Activated CD4-positive, alpha-beta memory T cell treated with anti-CD3 and anti-CD28 coated beads for 36 hours (primary cell): ENCODE measurements around the gene DENND1A. TPM values are rescaled to one million over a fixed set of nuclear protein-coding genes. Genes with fewer than 3 reads are reported as not detected.
"Not testable (repeated sequence)": the region's sequence is repeated elsewhere in the genome, so short reads cannot be mapped to it uniquely, and the experiment has no call there.

Experiments used
- CTCF ChIA-PET: fragments of 350-600 bp; sonication (Branson Sonifier 250); formaldehyde crosslinking; loops from one replicate; lab custom pipeline; 2021; ENCODE audit warnings: antibody characterized with exemption, inconsistent platforms; lab: Charles Lee
- POLR2A ChIA-PET: fragments of 350-600 bp; sonication (Branson Sonifier 250); formaldehyde crosslinking; loops from one replicate; lab custom pipeline; 2021; ENCODE audit warnings: antibody characterized with exemption; lab: Charles Lee
- DNase-seq: peaks from one replicate; pipeline ENCODE4 v3.0.0-alpha.2; 2020
- H3K27ac Mint-ChIP-seq: one replicate; pipeline ENCODE4 v1.8.0; 2021; ENCODE audit warnings: mixed read lengths
- H3K27me3 Mint-ChIP-seq: one replicate; pipeline ENCODE4 v1.8.0; 2021; ENCODE audit warnings: mixed read lengths
- H3K36me3 Mint-ChIP-seq: one replicate; pipeline ENCODE4 v1.8.0; 2021; ENCODE audit warnings: mixed read lengths
- H3K4me1 Mint-ChIP-seq: one replicate; pipeline ENCODE4 v1.8.0; 2021; ENCODE audit warnings: low read depth, mixed read lengths
- H3K4me3 Mint-ChIP-seq: one replicate; pipeline ENCODE4 v1.8.0; 2021; ENCODE audit warnings: mild to moderate bottlenecking, mixed read lengths
- H3K9me3 Mint-ChIP-seq: one replicate; pipeline ENCODE4 v1.8.0; 2021; ENCODE audit warnings: mixed read lengths
- intact Hi-C: fragments of 100-400 bp; cut with micrococcal nuclease; formaldehyde crosslinking; loops from one replicate; pipeline ENCODE4 v1.15.1; 2023
- total RNA-seq, 2 experiments: library from RNA; stranded (reverse); gene quantifications; one replicate each; pipeline ENCODE4 v1.2.3, GENCODE V29; 2021

Gene DENND1A
- total RNA-seq, 2 experiments from 2014 or later = 17.3 to 18.0 TPM

- Mint-ChIP-seq H3K36me3 (peaks cover 1% of the 10 kb centered on the region), H3K4me3 (no peak overlapping the region), H3K4me1 (no peaks in the 10 kb centered on the region), H3K27me3 (no peaks in the 10 kb centered on the region), H3K9me3 (no peaks in the 10 kb centered on the region), H3K27ac (no peak overlapping the region)
- intact Hi-C loops = no loop called here
- ChIA-PET POLR2A (no interaction called here), CTCF (interaction anchor here (0.6 to 1.6 kb wide), 2 partner anchors 639 to 1057 kb away, joined by 3 to 5 read pairs; no protein-coding TSS in a partner anchor)
- peak; percentile 30 for DNase-seq
Observed at GRCh38 chr9:123401879-123402513, 527.9 kb downstream of the DENND1A start.

GRCh38 chr9:123400926-123401503 is 528.9 kb downstream of the DENND1A start:
- Mint-ChIP-seq H3K27me3 (no peaks in the 10 kb centered on the region), H3K36me3 (peaks cover 1% of the 10 kb centered on the region), H3K27ac (no peak overlapping the region), H3K4me1 (no peaks in the 10 kb centered on the region), H3K4me3 (no peak overlapping the region), H3K9me3 (no peaks in the 10 kb centered on the region)
- POLR2A ChIA-PET = no interaction called here
- DNase-seq = no peak
- intact Hi-C loops = no loop called here
- CTCF ChIA-PET = interaction anchor here (0.6 to 2.2 kb wide), 2 partner anchors 7 to 1056 kb away, joined by 3 to 9 read pairs; no protein-coding TSS in a partner anchor

GRCh38 chr9:123399803-123400378 is 530.0 kb downstream of the DENND1A start:
- peak; percentile 45 for DNase-seq
- Mint-ChIP-seq H3K9me3 (no peaks in the 10 kb centered on the region), H3K36me3 (peaks cover 1% of the 10 kb centered on the region), H3K27ac (no peak overlapping the region), H3K4me3 (no peak overlapping the region), H3K27me3 (no peaks in the 10 kb centered on the region), H3K4me1 (no peaks in the 10 kb centered on the region)
- ChIA-PET POLR2A (no interaction called here), CTCF (interaction anchor here (2.2 kb wide), 1 partner anchor 9 kb away, joined by 9 read pairs; no protein-coding TSS in a partner anchor)
- intact Hi-C loops = no loop called here

- DNase-seq, H3K4me1 Mint-ChIP-seq, H3K9me3 Mint-ChIP-seq, H3K27ac Mint-ChIP-seq, H3K27me3 Mint-ChIP-seq, H3K36me3 Mint-ChIP-seq, POLR2A ChIA-PET, intact Hi-C loops, H3K4me3 Mint-ChIP-seq: not testable (repeated sequence)
- CTCF ChIA-PET = interaction anchor here (1.5 to 2.2 kb wide), 2 partner anchors 10 to 13 kb away, joined by 3 to 9 read pairs; no protein-coding TSS in a partner anchor
Observed at GRCh38 chr9:123398938-123399337, 531.0 kb downstream of the DENND1A start.

- ChIA-PET CTCF (interaction anchor here (1.5 kb wide), 1 partner anchor 12 kb away, joined by 3 read pairs; no protein-coding TSS in a partner anchor), POLR2A (interaction anchor here (0.6 kb wide), 1 partner anchor 241 kb away, joined by 3 read pairs; no protein-coding TSS in a partner anchor)
- peaks cover 2% of the 10 kb centered on the region for H3K9me3 Mint-ChIP-seq
- H3K4me3 Mint-ChIP-seq = no peak overlapping the region
- no peak overlapping the region for H3K27ac Mint-ChIP-seq
- DNase-seq = no peak
- H3K27me3 Mint-ChIP-seq = no peaks in the 10 kb centered on the region
- peaks cover 1% of the 10 kb centered on the region for H3K36me3 Mint-ChIP-seq
- intact Hi-C loops = no loop called here
- H3K4me1 Mint-ChIP-seq = no peaks in the 10 kb centered on the region
Observed at GRCh38 chr9:123397975-123398374, 532.0 kb downstream of the DENND1A start.

GRCh38 chr9:123395689-123396511 is 534.0 kb downstream of the DENND1A start:
- CTCF ChIA-PET = interaction anchor here (0.7 kb wide), 1 partner anchor 10 kb away, joined by 3 read pairs; no protein-coding TSS in a partner anchor
- no peak for DNase-seq
- POLR2A ChIA-PET = no interaction called here
- intact Hi-C loops = no loop called here
- H3K27ac Mint-ChIP-seq = no peak overlapping the region
- H3K4me1 Mint-ChIP-seq = no peaks in the 10 kb centered on the region
- peaks cover 2% of the 10 kb centered on the region for H3K9me3 Mint-ChIP-seq
- H3K4me3 Mint-ChIP-seq = no peak overlapping the region
- no peaks in the 10 kb centered on the region for H3K36me3 Mint-ChIP-seq
- H3K27me3 Mint-ChIP-seq = no peaks in the 10 kb centered on the region

- Mint-ChIP-seq H3K4me3 (no peak overlapping the region), H3K4me1 (no peaks in the 10 kb centered on the region), H3K36me3 (no peaks in the 10 kb centered on the region), H3K27me3 (no peaks in the 10 kb centered on the region), H3K9me3 (peaks cover 2% of the 10 kb centered on the region), H3K27ac (no peak overlapping the region)
- ChIA-PET POLR2A (no interaction called here), CTCF (no interaction called here)
- no peak for DNase-seq
- intact Hi-C loops = no loop called here
Observed at GRCh38 chr9:123395276-123395688, 534.6 kb downstream of the DENND1A start.

- H3K4me3 Mint-ChIP-seq = no peak overlapping the region
- peaks cover 2% of the 10 kb centered on the region for H3K9me3 Mint-ChIP-seq
- H3K27me3 Mint-ChIP-seq = no peaks in the 10 kb centered on the region
- no peak for DNase-seq
- intact Hi-C loops = no loop called here
- ChIA-PET CTCF (no interaction called here), POLR2A (no interaction called here)
- no peaks in the 10 kb centered on the region for H3K36me3 Mint-ChIP-seq
- H3K27ac Mint-ChIP-seq = no peak overlapping the region
- no peaks in the 10 kb centered on the region for H3K4me1 Mint-ChIP-seq
Observed at GRCh38 chr9:123394291-123395235, 535.4 kb downstream of the DENND1A start.

GRCh38 chr9:123392802-123393201 is 537.1 kb downstream of the DENND1A start:
- peaks cover 2% of the 10 kb centered on the region for H3K9me3 Mint-ChIP-seq
- no peaks in the 10 kb centered on the region for H3K36me3 Mint-ChIP-seq
- ChIA-PET CTCF (interaction anchor here (0.6 kb wide), 1 partner anchor 322 kb away, joined by 3 read pairs; no protein-coding TSS in a partner anchor), POLR2A (no interaction called here)
- intact Hi-C loops = no loop called here
- no peak overlapping the region for H3K4me3 Mint-ChIP-seq
- H3K27me3 Mint-ChIP-seq = no peaks in the 10 kb centered on the region
- no peak overlapping the region for H3K27ac Mint-ChIP-seq
- H3K4me1 Mint-ChIP-seq = no peaks in the 10 kb centered on the region
- DNase-seq = no peak

- ChIA-PET POLR2A (no interaction called here), CTCF (no interaction called here)
- H3K36me3 Mint-ChIP-seq = no peaks in the 10 kb centered on the region
- H3K4me3 Mint-ChIP-seq = no peak overlapping the region
- H3K27me3 Mint-ChIP-seq = no peaks in the 10 kb centered on the region
- no peaks in the 10 kb centered on the region for H3K4me1 Mint-ChIP-seq
- intact Hi-C loops = no loop called here
- DNase-seq = no peak
- H3K27ac Mint-ChIP-seq = no peak overlapping the region
- H3K9me3 Mint-ChIP-seq = peaks cover 2% of the 10 kb centered on the region
Observed at GRCh38 chr9:123391946-123392345, 538.0 kb downstream of the DENND1A start.

- Mint-ChIP-seq H3K9me3 (peaks cover 2% of the 10 kb centered on the region), H3K4me3 (no peak overlapping the region), H3K4me1 (no peaks in the 10 kb centered on the region), H3K27me3 (no peaks in the 10 kb centered on the region), H3K27ac (no peak overlapping the region), H3K36me3 (no peaks in the 10 kb centered on the region)
- CTCF ChIA-PET = no interaction called here
- POLR2A ChIA-PET = no interaction called here
- intact Hi-C loops = no loop called here
- no peak for DNase-seq
Observed at GRCh38 chr9:123391233-123391632, 538.7 kb downstream of the DENND1A start.
